WI38 (cell line): ENCODE results near the gene WWOX.

Experiments
- H3K4me3 ChIP-seq: 2 replicates; pipeline ENCODE4 v1.5.1; 2011; ENCODE audit warnings: low read depth, mild to moderate bottlenecking, control low read depth, low read length
- TF ChIP-seq, protein P1 (sequence below): IDR thresholded peaks from 2 replicates; pipeline ENCODE4 v1.5.1; 2012; ENCODE audit warnings: low read depth, mild to moderate bottlenecking, control low read depth, low read length

Gene WWOX

DNA sequence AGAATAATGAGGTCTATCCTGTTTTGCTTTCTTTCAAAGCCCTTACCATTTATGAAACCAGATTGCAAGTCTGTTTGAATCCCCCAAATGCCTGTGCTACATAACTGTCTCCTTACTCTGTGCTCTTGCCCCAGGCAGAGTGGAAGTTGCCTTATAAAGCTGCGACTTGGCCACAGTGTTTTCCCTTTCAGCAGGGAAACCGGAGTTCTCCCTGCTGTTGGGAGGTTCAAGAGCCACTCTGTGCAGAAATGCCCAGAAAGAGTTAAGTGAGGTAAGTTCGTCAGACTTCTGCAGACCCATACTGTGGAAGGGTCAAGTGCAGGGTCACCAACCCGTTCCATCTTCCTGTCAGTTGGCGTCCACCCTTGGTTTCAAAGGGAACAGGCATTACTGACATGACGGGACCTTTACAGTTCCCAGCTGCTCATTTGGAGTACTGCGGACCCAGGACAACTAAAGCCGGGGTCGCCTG is 508.9 kb downstream of the WWOX start:
- TF ChIP-seq, protein P1, sequence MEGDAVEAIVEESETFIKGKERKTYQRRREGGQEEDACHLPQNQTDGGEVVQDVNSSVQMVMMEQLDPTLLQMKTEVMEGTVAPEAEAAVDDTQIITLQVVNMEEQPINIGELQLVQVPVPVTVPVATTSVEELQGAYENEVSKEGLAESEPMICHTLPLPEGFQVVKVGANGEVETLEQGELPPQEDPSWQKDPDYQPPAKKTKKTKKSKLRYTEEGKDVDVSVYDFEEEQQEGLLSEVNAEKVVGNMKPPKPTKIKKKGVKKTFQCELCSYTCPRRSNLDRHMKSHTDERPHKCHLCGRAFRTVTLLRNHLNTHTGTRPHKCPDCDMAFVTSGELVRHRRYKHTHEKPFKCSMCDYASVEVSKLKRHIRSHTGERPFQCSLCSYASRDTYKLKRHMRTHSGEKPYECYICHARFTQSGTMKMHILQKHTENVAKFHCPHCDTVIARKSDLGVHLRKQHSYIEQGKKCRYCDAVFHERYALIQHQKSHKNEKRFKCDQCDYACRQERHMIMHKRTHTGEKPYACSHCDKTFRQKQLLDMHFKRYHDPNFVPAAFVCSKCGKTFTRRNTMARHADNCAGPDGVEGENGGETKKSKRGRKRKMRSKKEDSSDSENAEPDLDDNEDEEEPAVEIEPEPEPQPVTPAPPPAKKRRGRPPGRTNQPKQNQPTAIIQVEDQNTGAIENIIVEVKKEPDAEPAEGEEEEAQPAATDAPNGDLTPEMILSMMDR, result no peak
- no peak overlapping the region for H3K4me3 ChIP-seq

DNA sequence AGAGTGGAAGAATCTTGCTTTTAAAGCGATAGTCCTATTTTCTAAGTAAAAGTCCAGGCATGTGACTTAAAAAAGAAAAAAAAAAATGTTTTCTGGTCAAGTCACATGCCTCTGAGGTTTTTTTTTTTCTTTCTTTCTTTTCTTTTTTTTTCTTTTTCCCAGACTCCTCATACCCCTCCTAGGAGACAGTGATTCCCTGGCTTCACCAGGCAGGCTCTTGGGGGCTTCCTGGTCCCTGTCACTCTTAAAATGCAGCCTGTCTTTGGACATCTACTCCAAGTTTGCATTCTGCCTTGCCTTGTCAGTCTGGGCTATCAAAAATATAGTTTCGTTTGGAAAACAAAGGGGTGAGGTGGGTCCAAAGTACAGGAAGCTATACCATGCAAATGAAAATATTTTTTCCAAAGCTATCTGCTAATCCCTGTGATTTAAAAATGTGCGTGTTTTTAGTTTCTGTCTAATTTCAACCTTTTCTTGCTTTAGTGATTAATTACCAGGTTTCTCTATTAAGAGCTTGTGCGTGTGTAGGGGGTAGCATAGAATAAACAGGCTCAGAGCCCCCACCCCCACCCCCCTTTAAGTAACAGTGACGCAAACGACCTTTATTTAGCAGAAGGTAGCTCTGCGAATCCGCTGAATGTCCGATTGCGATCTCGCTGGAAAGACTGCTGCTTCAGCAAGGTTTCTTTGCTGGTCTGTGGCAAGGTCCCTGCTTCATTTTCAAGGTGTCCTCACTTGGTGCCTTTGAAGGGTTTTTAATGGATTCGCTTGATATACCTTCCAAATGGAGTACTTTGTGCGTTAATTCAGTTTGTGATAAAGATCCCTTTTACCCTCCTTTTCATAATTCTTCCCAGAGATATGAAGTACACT is 510.2 kb downstream of the WWOX start:
- TF ChIP-seq, protein P1, result no peak
- no peak overlapping the region for H3K4me3 ChIP-seq

DNA sequence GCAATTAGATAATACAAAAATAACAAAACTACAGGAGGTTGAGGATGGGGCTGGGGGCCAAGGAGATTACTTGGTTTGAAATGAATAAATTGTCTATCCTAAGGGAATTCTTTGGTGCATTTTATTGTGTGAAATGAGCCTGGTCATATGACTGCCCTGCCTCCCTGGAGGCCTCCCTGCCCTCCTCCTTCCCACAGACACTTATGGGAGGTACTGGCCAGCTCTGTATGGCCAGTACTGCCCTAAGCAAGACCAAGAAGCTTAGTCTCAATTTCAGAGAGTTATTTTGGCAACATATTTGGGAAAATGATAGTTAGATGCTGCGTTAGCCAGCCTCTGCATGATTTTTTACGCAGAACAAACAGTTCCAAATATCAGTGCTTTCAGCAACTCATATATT is 511.9 kb downstream of the WWOX start:
- TF ChIP-seq, protein P1, result no peak
- no peak overlapping the region for H3K4me3 ChIP-seq

DNA sequence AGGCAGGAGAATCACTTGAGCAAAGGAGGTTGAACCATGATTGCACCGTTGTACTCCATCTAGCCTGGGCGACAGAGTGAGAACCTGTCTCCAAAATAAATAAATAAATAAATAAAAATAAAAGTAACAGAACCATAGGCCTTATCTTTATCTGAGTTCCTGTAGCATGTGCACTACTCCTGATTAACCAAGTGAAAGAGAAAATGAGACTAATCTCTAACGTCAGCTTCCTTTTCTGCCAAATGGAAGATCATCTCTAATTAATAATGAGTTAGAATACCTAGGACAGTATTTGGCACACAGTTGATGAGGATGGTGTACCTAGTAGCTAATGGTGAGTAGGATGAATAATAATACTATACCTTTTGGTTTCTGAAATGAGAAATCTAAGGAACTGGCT is 520.4 kb downstream of the WWOX start:
- TF ChIP-seq, protein P1, result no peak
- H3K4me3 ChIP-seq, result no peak overlapping the region

DNA sequence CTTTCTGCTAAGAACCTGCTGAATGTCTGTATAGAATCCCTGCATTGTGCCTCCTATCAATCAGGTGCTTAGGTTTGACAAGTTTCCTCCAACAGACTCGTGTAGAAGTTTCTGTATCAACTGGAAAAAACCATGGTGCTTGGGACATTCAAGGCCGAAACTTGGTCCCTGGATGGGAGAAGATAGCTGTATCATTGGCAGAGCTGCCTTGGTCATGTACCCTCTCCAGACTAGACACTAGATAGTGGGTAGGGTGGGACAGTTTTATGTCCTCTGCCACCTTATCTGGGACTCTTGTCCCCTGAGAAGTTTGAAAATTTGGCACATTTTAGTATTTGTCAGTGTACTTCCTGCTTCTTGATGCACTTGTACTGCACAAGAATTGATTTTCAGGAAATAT is 520.8 kb downstream of the WWOX start:
- TF ChIP-seq, protein P1, result no peak
- H3K4me3 ChIP-seq, result no peak overlapping the region

DNA sequence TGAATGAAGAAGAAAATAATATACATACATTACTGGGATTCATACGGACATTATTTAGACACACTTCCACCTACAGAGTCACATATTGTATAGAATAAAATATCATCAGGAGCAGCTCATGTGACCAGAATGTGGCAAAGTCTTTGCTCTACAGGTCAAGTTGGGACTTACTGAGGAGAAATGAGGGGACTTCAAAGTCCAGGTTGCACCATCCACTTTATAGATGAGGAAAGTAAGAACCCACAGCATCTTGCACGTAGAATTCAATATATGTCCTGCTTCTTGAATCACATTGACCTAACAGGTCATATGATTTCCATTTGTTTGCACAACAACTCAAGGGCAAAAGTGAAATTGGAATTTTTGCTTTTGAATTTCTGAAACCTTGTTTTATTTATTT is 524.3 kb downstream of the WWOX start:
- H3K4me3 ChIP-seq, result no peak overlapping the region
- TF ChIP-seq, protein P1, result no peak

DNA sequence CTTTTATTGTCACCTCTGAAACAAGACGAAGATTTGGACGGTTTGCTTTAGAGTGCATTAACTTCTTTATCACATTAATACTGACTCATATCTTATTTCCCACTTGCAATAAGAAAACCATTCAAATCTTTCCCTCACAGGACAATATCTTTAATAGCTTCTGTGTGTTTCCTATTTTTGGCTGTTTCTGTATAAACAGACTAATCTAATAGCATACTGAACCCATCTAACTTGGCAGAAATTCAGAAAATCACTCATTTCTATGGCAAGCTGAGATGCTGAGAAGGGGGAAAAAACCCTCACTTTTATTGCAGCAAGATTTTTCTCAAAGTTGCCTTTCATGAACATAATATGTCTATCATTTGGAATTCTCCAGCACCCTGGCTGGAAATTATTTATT is 524.9 kb downstream of the WWOX start:
- H3K4me3 ChIP-seq, result no peak overlapping the region
- TF ChIP-seq, protein P1, result no peak
